SKM-1 treated with dmso at 0.1 percent for 144 hours (cell line): Measurements from ENCODE around the gene PRR14.
"Not testable (repeated sequence)": the region's sequence is repeated elsewhere in the genome, so short reads cannot be mapped to it uniquely, and the experiment has no call there.

Source experiments
- DNase-seq: peaks from one replicate; lab custom pipeline; 2025; ENCODE audit not compliant: unreplicated experiment; lab: John Stamatoyannopoulos, UW

PRR14 gene

GRCh38 chr16:30688701-30689100 lies 37.9 kb downstream of the PRR14 start:
- no peak for DNase-seq

GRCh38 chr16:30691907-30692306 lies 41.1 kb downstream of the PRR14 start:
- no peak for DNase-seq

GRCh38 chr16:30692396-30693064 lies 41.8 kb downstream of the PRR14 start:
- DNase-seq = no peak

GRCh38 chr16:30694926-30695693 lies 44.4 kb downstream of the PRR14 start:
- no peak for DNase-seq

GRCh38 chr16:30696646-30697045 lies 45.9 kb downstream of the PRR14 start:
- DNase-seq = not testable (repeated sequence)

GRCh38 chr16:30697264-30698138 lies 46.7 kb downstream of the PRR14 start:
- peak; percentile 95 for DNase-seq

GRCh38 chr16:30698139-30698815 lies 47.5 kb downstream of the PRR14 start:
- peak; percentile 73 for DNase-seq

GRCh38 chr16:30698816-30699614 lies 48.3 kb downstream of the PRR14 start, which contains the start of gene SRCAP:
SRCAP (plus strand) TSS chr16:30699171; CDS start chr16:30700825, 1,654 bp downstream.
- DNase-seq = peak; percentile 85

GRCh38 chr16:30699615-30700099 lies 48.9 kb downstream of the PRR14 start:
- DNase-seq = no peak

GRCh38 chr16:30700491-30700890 lies 49.7 kb downstream of the PRR14 start:
- DNase-seq = no peak

- DNase-seq = no peak
Measured at GRCh38 chr16:30700971-30701370, 50.2 kb downstream of the PRR14 start.

- not testable (repeated sequence) for DNase-seq
Measured at GRCh38 chr16:30703071-30703470, 52.3 kb downstream of the PRR14 start.

- no peak for DNase-seq
Measured at GRCh38 chr16:30703971-30704370, 53.2 kb downstream of the PRR14 start.
